Fibroblast of mammary gland (primary cell): ENCODE data around the gene CRYBA1.

Source experiments
- DNase-seq: peaks from one replicate; pipeline ENCODE4 v3.0.0-alpha.2; 2010; ENCODE audit warnings: low read depth
- H3K4me3 ChIP-seq: 2 replicates; pipeline ENCODE4 v1.5.1; 2011; ENCODE audit warnings: low read depth, mild to moderate bottlenecking, low read length, moderate library complexity; ENCODE audit not compliant: control insufficient read depth
- CTCF ChIP-seq: conservative IDR thresholded peaks from 2 replicates; pipeline ENCODE4 v1.5.1; 2011; ENCODE audit warnings: low read depth, low read length, inconsistent platforms; ENCODE audit not compliant: control insufficient read depth, insufficient read depth

The CRYBA1 gene

GRCh38 chr17:29292992-29293889, 46.6 kb downstream of the CRYBA1 start:
- TF ChIP-seq CTCF, result no peak
- peak; percentile 50 for DNase-seq
- peak overlapping the region; percentile 97 for H3K4me3 ChIP-seq

GRCh38 chr17:29293890-29294579, 47.4 kb downstream of the CRYBA1 start, which contains the start of gene NUFIP2:
Gene NUFIP2 (minus strand): TSS chr17:29294148. CDS start chr17:29294059, 89 bp downstream.
- H3K4me3 ChIP-seq, result peak within 1 kb of the TSS; percentile 97
- no peak for TF ChIP-seq CTCF
- DNase-seq, result peak; percentile 97

- H3K4me3 ChIP-seq, result peak overlapping the region; percentile 97
- DNase-seq, result no peak
- no peak for TF ChIP-seq CTCF
These were observed 47.9 kb downstream of the CRYBA1 start for GRCh38 chr17:29294580-29294900.

- H3K4me3 ChIP-seq, result no peak overlapping the region
- DNase-seq, result no peak
- no peak for TF ChIP-seq CTCF
These were observed 48.8 kb downstream of the CRYBA1 start for GRCh38 chr17:29295420-29295819.

- no peak for DNase-seq
- no peak overlapping the region for H3K4me3 ChIP-seq
- TF ChIP-seq CTCF, result no peak
These were observed 52.4 kb downstream of the CRYBA1 start for GRCh38 chr17:29299031-29299430.

GRCh38 chr17:29303386-29303785, 56.7 kb downstream of the CRYBA1 start:
- no peak overlapping the region for H3K4me3 ChIP-seq
- TF ChIP-seq CTCF, result no peak
- DNase-seq, result no peak
